IMR-90 (cell line): ENCODE results near the gene SYT10.
"Not testable (repeated sequence)": the region's sequence is repeated elsewhere in the genome, so short reads cannot be mapped to it uniquely, and the experiment has no call there.

Experiments used
- CTCF ChIP-seq: conservative IDR thresholded peaks from 2 replicates; pipeline ENCODE4 v1.5.1; 2012; ENCODE audit warnings: mild to moderate bottlenecking, low read depth, low read length, improper control_type of control experiment
- ELK1 ChIP-seq: fragments of 150-350 bp; IDR thresholded peaks from 2 replicates; pipeline ENCODE4 v1.6.1; 2016; ENCODE audit warnings: low read depth, mild to moderate bottlenecking, low read length, moderate library complexity, borderline replicate concordance
- POLR2A ChIP-seq: IDR thresholded peaks from 2 replicates; pipeline ENCODE4 v1.6.1; 2012; ENCODE audit warnings: mild to moderate bottlenecking, low read depth, low read length
- RCOR1 ChIP-seq: IDR thresholded peaks from 2 replicates; pipeline ENCODE4 v1.6.1; 2012; ENCODE audit warnings: mild to moderate bottlenecking, low read length, improper control_type of control experiment; ENCODE audit not compliant: insufficient replicate concordance

- not testable (repeated sequence) for TF ChIP-seq POLR2A, CTCF, RCOR1, ELK1
Measured at GRCh38 chr12:33412410-33412809, 27.2 kb downstream of the SYT10 start.
